ENCODE measurements around the gene RAI2. TPM values are rescaled to one million over a fixed set of nuclear protein-coding genes. Genes with fewer than 3 reads are reported as not detected.

Gene RAI2
- 2.4 and 3.1 TPM in 2 replicates for total RNA-seq

GRCh38 chrX:17860811-17861488 lies at the start of gene RAI2:
Gene RAI2, minus strand, starts transcription at chrX:17861298. Its CDS starts 59,288 bp downstream, at chrX:17802010.

Other genes starting within 250 kb of the RAI2 start
- gene SCML1, start 123.8 kb downstream of the RAI2 start, total RNA-seq: 5.3 and 5.4 TPM in 2 replicates

Measured in dermis lymphatic vessel endothelial cell (primary cell).